Mucosa of descending colon (tissue), 3 donors: ENCODE data around the gene HKDC1. TPM values are rescaled to one million over a fixed set of nuclear protein-coding genes. Genes with fewer than 3 reads are reported as not detected.

ENCODE experiments used
- ATAC-seq: fragments of 200-7000 bp; cut with Tn5 transposase; one replicate; pipeline ENCODE4 v1.9.1; 2020; ENCODE audit warnings: mild to moderate bottlenecking, moderate library complexity
- DNase-seq, 3 donors: peaks; one replicate each; pipeline ENCODE4 v3.0.0-alpha.2; 2020
- H3K36me3 ChIP-seq: fragments of 200-600 bp; one replicate; pipeline ENCODE4 v1.8.0; 2021; ENCODE audit warnings: low read depth, mild to moderate bottlenecking
- H3K4me1 ChIP-seq: fragments of 200-600 bp; one replicate; pipeline ENCODE4 v1.8.0; 2021; ENCODE audit warnings: low read depth, mild to moderate bottlenecking
- H3K4me3 ChIP-seq: fragments of 200-600 bp; one replicate; pipeline ENCODE4 v1.8.0; 2021; ENCODE audit warnings: mild to moderate bottlenecking
- H3K9me3 ChIP-seq: fragments of 200-600 bp; one replicate; pipeline ENCODE4 v1.8.0; 2021; ENCODE audit warnings: mild to moderate bottlenecking
- intact Hi-C, 2 donors: fragments of 100-400 bp; cut with DNase I in 1 of 2; cut with micrococcal nuclease in 1 of 2; formaldehyde crosslinking; loops; one replicate each; pipeline versions ENCODE4 v1.11.0 to v1.11.1; 2022; cut with DNase I, micrococcal nuclease
- total RNA-seq, 3 donors: library from RNA; stranded (reverse); fragmentation: NEBNext Ultra II Directional in 2 of 3; extraction: Animal tissue kit (Norgen Biotek cat#: 25700) in 2 of 3; gene quantifications; one replicate each; pipeline versions ENCODE4 v1.2.1 to v1.2.4, GENCODE V29; 2021 to 2023
- TF ChIP-seq, protein P1 (sequence below): fragments of 200-600 bp; IDR thresholded peaks from one replicate; pipeline ENCODE4 v1.8.0; 2022; ENCODE audit warnings: antibody characterized with exemption, mild to moderate bottlenecking
- donor health status: DM: no; HTN: no; CAD: no; lungs with moderate emphysema.
- donor health status: DM: no; HTN: no; CAD: no.
- donor health status: DM: no; HTN: yes; CAD: no.

Gene HKDC1
- total RNA-seq, 3 donors from 2014 or later, result 20.2 to 31.2 (median 23.9) TPM

GRCh38 chr10:69239136-69239535, 19.0 kb downstream of the HKDC1 start:
- no peaks in the 10 kb centered on the region for H3K9me3 ChIP-seq
- TF ChIP-seq, protein P1, sequence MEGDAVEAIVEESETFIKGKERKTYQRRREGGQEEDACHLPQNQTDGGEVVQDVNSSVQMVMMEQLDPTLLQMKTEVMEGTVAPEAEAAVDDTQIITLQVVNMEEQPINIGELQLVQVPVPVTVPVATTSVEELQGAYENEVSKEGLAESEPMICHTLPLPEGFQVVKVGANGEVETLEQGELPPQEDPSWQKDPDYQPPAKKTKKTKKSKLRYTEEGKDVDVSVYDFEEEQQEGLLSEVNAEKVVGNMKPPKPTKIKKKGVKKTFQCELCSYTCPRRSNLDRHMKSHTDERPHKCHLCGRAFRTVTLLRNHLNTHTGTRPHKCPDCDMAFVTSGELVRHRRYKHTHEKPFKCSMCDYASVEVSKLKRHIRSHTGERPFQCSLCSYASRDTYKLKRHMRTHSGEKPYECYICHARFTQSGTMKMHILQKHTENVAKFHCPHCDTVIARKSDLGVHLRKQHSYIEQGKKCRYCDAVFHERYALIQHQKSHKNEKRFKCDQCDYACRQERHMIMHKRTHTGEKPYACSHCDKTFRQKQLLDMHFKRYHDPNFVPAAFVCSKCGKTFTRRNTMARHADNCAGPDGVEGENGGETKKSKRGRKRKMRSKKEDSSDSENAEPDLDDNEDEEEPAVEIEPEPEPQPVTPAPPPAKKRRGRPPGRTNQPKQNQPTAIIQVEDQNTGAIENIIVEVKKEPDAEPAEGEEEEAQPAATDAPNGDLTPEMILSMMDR, result no peak
- ATAC-seq, result no peak
- no peaks in the 10 kb centered on the region for H3K4me1 ChIP-seq
- H3K36me3 ChIP-seq, result no peaks in the 10 kb centered on the region
- no peak for DNase-seq
- H3K4me3 ChIP-seq, result no peak overlapping the region
- intact Hi-C loops, result loop anchor here (5.0 kb wide), 2 partner anchors 153 to 268 kb away; no protein-coding TSS in a partner anchor

- Histone ChIP-seq H3K4me3 (no peak overlapping the region), H3K4me1 (no peaks in the 10 kb centered on the region), H3K36me3 (no peaks in the 10 kb centered on the region), H3K9me3 (no peaks in the 10 kb centered on the region)
- intact Hi-C loops, result loop anchor here (5.0 to 10.0 kb wide), 3 partner anchors 152 to 275 kb away; no protein-coding TSS in a partner anchor
- DNase-seq, result no peak
- TF ChIP-seq, protein P1, result no peak
- ATAC-seq, result no peak
These were observed 19.8 kb downstream of the HKDC1 start for GRCh38 chr10:69239816-69240434.

DNA sequence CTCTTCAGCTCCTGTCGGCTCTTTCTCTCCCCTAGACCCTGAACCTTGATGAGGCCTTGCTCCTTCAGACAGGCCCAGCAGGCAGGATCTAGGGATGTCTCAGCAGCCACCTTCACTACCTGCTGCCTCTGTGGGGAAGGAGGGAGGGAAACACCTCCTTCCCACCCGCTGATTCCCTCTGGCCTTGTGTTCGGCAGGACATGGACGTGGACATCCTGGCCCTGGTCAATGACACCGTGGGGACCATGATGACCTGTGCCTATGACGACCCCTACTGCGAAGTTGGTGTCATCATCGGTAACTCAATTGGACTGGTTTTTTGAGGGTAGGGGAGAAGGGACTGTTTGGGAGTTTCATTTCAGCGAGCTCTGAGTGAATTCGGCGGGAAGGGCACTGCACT, 20.3 kb downstream of the HKDC1 start:
- no peak for ATAC-seq
- no peaks in the 10 kb centered on the region for H3K36me3 ChIP-seq
- TF ChIP-seq, protein P1, result no peak
- no peaks in the 10 kb centered on the region for H3K9me3 ChIP-seq
- intact Hi-C loops, result loop anchor here in 1 of 2 donors (10.0 kb wide), 1 partner anchor 274 kb away; no protein-coding TSS in a partner anchor
- no peaks in the 10 kb centered on the region for H3K4me1 ChIP-seq
- H3K4me3 ChIP-seq, result no peak overlapping the region
- no peak for DNase-seq

- Histone ChIP-seq H3K4me1 (no peaks in the 10 kb centered on the region), H3K9me3 (no peaks in the 10 kb centered on the region), H3K36me3 (no peaks in the 10 kb centered on the region), H3K4me3 (no peak overlapping the region)
- ATAC-seq (no peak), DNase-seq (no peak)
- TF ChIP-seq, protein P1, result no peak
- intact Hi-C loops, result loop anchor here in 1 of 2 donors (10.0 kb wide), 1 partner anchor 273 kb away; no protein-coding TSS in a partner anchor
These were observed 21.4 kb downstream of the HKDC1 start for GRCh38 chr10:69241575-69241974.

GRCh38 chr10:69242040-69242851, 22.1 kb downstream of the HKDC1 start:
- TF ChIP-seq, protein P1, result no peak
- DNase-seq, result no peak
- H3K4me3 ChIP-seq, result no peak overlapping the region
- H3K9me3 ChIP-seq, result no peaks in the 10 kb centered on the region
- no peaks in the 10 kb centered on the region for H3K36me3 ChIP-seq
- intact Hi-C loops, result loop anchor here in 1 of 2 donors (10.0 kb wide), 1 partner anchor 273 kb away; no protein-coding TSS in a partner anchor
- no peaks in the 10 kb centered on the region for H3K4me1 ChIP-seq
- ATAC-seq, result no peak
